Right lobe of liver (tissue), 6 donors: ENCODE data around the gene SHISA7. TPM values are rescaled to one million over a fixed set of nuclear protein-coding genes. Genes with fewer than 3 reads are reported as not detected.

Experiments
- ATAC-seq, 4 donors: fragments of 200-7000 bp; cut with Tn5 transposase; one replicate each; pipeline ENCODE4 v1.9.1; 2020; ENCODE audit warnings: mild to moderate bottlenecking in 4 of 4, moderate library complexity in 4 of 4
- DNase-seq, 3 donors: peaks; one replicate each; pipeline ENCODE4 v3.0.0-alpha.2; 2020
- H3K27ac ChIP-seq, 3 donors: fragments of 200-600 bp; one replicate each; pipeline ENCODE4 v1.8.0; 2022
- H3K27me3 ChIP-seq, 2 donors: fragments of 200-600 bp; one replicate each; pipeline ENCODE4 v1.8.0; 2022
- H3K36me3 ChIP-seq, 4 donors: fragments of 200-600 bp; sonication (generic) in 1 of 4; one replicate each; pipeline versions ENCODE4 v1.5.1 to v1.8.0; 2017 to 2022; ENCODE audit warnings: control low read depth in 1 of 4
- H3K4me1 ChIP-seq, 4 donors: fragments of 200-600 bp; sonication (generic) in 1 of 4; one replicate each; pipeline versions ENCODE4 v1.5.1 to v1.8.0; 2017 to 2022; ENCODE audit warnings: control low read depth in 1 of 4
- H3K4me3 ChIP-seq, 3 donors: fragments of 200-600 bp; one replicate each; pipeline ENCODE4 v1.8.0; 2022
- H3K9me3 ChIP-seq, 4 donors: fragments of 200-600 bp; sonication (generic) in 1 of 4; one replicate each; pipeline versions ENCODE4 v1.5.1 to v1.8.0; 2017 to 2022; ENCODE audit warnings: control low read depth in 1 of 4
- POLR2A ChIP-seq: fragments of 450-650 bp; IDR thresholded peaks from one replicate; pipeline ENCODE4 v1.6.1; 2017; ENCODE audit warnings: antibody characterized with exemption, mild to moderate bottlenecking
- WGBS: methylation state at CpG from one replicate; pipeline ENCODE4 v1.1.6; 2018; ENCODE audit warnings: low coverage, low lambda C conversion rate; ENCODE audit not compliant: insufficient coverage; ENCODE audit errors: missing lambda C conversion rate; 5-methylcytosine and 5-hydroxymethylcytosine counted together
- intact Hi-C, 2 donors: fragments of 100-400 bp; cut with DNase I; formaldehyde crosslinking; loops; one replicate each; pipeline versions ENCODE4 v1.11.2 to v1.14.1; 2022
- total RNA-seq, 6 experiments: library from RNA; depleted of rRNA in 2 of 6; stranded (reverse); fragments of >200 nt in 2 of 6; fragmentation: NEBNext Ultra II Directional in 3 of 6; extraction: Animal tissue kit (Norgen Biotek cat#: 25700) in 3 of 6; gene quantifications; one replicate each; pipeline versions ENCODE4 v1.1.0 to v1.2.4, GENCODE V29; 2016 to 2023
- TF ChIP-seq, protein P1 (sequence below), 4 donors: fragments of 200-600 bp in 3 of 4; fragments of 450-650 bp in 1 of 4; IDR thresholded peaks; one replicate each; pipeline versions ENCODE4 v1.5.1 to v1.8.0; 2016 to 2022; ENCODE audit warnings: antibody characterized with exemption in 4 of 4, mild to moderate bottlenecking in 2 of 4
- donor health status: DM: no; HTN: yes; CAD: no.
- donor health status: DM: no; HTN: no; CAD: no.
- donor health status: DM: no; HTN: no; CAD: no.
- donor health status: DM: no; HTN: yes; CAD: no.
- donor health status: DM: no; HTN: yes; CAD: no.

Gene SHISA7
- total RNA-seq, 6 experiments from 2014 or later, result 0.04 TPM; not detected in 5

DNA sequence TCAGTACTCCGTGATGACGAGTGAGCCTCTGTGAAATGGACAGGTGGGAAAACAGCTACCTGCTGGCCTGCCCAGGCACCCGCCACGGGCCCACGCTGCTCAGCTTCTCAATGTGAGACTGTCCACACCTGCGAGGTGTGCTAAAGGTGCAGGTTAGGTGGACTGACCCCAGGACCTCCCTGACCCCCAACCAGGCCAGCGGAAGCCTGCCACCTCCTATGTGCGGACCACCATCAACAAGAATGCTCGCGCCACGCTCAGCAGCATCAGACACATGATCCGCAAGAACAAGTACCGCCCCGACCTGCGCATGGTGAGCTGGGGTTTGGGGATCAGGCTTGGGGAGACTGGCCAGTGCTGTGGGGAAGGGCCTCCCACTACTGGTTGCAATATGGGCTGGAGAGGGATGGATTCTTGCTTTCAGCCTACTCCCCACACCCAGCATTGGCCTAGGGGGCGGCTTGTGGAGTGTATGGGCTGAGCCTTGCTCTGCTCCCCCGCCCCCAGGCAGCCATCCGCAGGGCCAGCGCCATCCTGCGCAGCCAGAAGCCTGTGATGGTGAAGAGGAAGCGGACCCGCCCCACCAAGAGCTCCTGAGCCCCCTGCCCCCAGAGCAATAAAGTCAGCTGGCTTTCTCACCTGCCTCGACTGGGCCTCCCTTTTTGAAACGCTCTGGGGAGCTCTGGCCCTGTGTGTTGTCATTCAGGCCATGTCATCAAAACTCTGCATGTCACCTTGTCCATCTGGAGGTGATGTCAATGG lies 55.2 kb downstream of the SHISA7 start:
- H3K4me1 ChIP-seq, result peaks cover 0 to 33% (median 15%) of the 10 kb centered on the region in 4 donors
- no peaks in the 10 kb centered on the region for H3K27me3 ChIP-seq
- 37% methylated on average over 2 of the region's 24 CpGs for WGBS
- H3K36me3 ChIP-seq, result peaks cover 0 to 28% (median 11%) of the 10 kb centered on the region in 4 donors
- TF ChIP-seq POLR2A, result no peak
- TF ChIP-seq, protein P1, sequence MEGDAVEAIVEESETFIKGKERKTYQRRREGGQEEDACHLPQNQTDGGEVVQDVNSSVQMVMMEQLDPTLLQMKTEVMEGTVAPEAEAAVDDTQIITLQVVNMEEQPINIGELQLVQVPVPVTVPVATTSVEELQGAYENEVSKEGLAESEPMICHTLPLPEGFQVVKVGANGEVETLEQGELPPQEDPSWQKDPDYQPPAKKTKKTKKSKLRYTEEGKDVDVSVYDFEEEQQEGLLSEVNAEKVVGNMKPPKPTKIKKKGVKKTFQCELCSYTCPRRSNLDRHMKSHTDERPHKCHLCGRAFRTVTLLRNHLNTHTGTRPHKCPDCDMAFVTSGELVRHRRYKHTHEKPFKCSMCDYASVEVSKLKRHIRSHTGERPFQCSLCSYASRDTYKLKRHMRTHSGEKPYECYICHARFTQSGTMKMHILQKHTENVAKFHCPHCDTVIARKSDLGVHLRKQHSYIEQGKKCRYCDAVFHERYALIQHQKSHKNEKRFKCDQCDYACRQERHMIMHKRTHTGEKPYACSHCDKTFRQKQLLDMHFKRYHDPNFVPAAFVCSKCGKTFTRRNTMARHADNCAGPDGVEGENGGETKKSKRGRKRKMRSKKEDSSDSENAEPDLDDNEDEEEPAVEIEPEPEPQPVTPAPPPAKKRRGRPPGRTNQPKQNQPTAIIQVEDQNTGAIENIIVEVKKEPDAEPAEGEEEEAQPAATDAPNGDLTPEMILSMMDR (IDR thresholded peaks at IDR 0.05), result no peak
- H3K4me3 ChIP-seq, result no peak overlapping the region
- H3K9me3 ChIP-seq, result no peaks in the 10 kb centered on the region
- no peak overlapping the region for H3K27ac ChIP-seq
- intact Hi-C loops, result no loop called here
- DNase-seq, result no peak
- ATAC-seq, result no peak

DNA sequence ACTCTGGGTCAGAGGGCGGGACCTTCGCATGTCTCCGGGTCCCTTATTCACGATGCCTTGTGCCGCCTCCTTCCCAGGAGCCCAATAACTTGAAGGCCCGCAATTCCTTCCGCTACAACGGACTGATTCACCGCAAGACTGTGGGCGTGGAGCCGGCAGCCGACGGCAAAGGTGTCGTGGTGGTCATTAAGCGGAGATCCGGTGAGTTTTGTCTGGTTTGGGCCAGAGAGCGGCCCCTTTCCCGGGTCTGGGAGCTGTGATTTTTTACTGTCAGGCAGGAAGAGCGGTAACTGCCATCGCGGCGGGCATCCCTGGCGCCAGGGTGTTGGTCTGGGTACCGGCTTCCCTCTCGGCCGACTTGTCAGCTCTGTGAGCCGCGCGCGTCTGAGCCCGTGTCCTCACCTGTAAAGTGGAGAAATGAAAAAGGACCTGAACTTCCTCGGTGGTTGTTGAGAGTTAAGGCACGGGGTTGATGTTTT lies 56.6 kb downstream of the SHISA7 start:
- 9% methylated on average over 11 of the region's 33 CpGs for WGBS
- H3K36me3 ChIP-seq, result peaks cover 0 to 28% (median 11%) of the 10 kb centered on the region in 4 donors
- peak overlapping the region; percentile 89 to 96 (median 89) for H3K4me3 ChIP-seq
- peak in 1 of 3 donors; percentile 61 for DNase-seq
- TF ChIP-seq, protein P1 (IDR thresholded peaks at IDR 0.05), result no peak
- TF ChIP-seq POLR2A, result no peak
- intact Hi-C loops, result no loop called here
- no peaks in the 10 kb centered on the region for H3K27me3 ChIP-seq
- H3K9me3 ChIP-seq, result no peaks in the 10 kb centered on the region
- H3K27ac ChIP-seq, result peak overlapping the region; percentile 73 to 92 (median 79)
- peaks cover 0 to 34% (median 15%) of the 10 kb centered on the region in 4 donors for H3K4me1 ChIP-seq
- no peak for ATAC-seq

DNA sequence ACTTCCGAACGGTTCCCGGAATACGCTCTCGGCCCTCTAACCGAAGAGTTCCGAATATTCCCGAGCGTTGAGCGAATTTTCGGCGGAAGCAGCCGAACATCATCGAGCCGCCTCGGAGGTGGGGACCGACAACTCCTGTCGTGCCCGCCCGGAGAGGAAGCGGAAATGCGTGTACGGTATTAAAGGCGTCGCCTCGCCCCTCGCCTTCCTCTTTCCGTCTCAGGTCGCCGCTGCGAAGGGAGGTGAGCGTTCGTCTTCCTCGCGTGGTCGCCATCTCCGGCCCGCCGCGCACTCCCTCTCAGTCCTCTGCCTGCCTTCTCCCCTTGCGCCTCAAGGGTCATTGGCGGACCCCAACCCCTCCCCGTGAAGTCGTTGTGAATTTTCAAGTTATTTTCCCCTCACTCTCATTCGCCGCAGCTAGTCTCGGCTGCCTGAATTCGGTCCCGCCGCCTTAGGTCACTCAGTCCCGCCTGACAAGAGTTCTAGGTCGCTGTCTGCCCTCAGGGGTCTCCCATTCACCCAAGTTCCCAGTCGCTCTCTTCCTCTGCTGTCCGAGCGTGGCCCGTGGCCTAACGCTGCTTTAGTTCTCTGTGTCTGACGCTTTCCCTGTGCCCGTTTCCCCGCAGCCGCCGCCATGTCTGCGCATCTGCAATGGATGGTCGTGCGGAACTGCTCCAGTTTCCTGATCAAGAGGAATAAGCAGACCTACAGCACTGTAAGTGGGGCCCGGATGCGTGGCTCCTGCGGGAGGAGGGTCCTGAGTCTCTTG lies 57.2 kb downstream of the SHISA7 start, which contains the start of gene RPL28:
Gene RPL28 (plus strand): TSS at position 209 of the 769 bp plus-strand sequence. CDS start 426 bp downstream, at position 635.
- Histone ChIP-seq H3K27me3 (no peaks in the 10 kb centered on the region), H3K27ac (peak within 1 kb of the TSS; percentile 89 to 92 (median 90)), H3K36me3 (peaks cover 0 to 28% (median 11%) of the 10 kb centered on the region in 4 donors), H3K4me3 (peak within 1 kb of the TSS; percentile 89 to 96 (median 89)), H3K4me1 (peaks cover 0 to 34% (median 15%) of the 10 kb centered on the region in 4 donors), H3K9me3 (no peaks in the 10 kb centered on the region)
- DNase-seq (peak; percentile 97 to 98 (median 98)), ATAC-seq (peak; percentile 85 to 88 (median 86))
- TF ChIP-seq, protein P1 (IDR thresholded peaks at IDR 0.05), result no peak
- TF ChIP-seq POLR2A, result peak; percentile 98
- 0% methylated on average over 27 of the region's 68 CpGs for WGBS
- intact Hi-C loops, result no loop called here

DNA sequence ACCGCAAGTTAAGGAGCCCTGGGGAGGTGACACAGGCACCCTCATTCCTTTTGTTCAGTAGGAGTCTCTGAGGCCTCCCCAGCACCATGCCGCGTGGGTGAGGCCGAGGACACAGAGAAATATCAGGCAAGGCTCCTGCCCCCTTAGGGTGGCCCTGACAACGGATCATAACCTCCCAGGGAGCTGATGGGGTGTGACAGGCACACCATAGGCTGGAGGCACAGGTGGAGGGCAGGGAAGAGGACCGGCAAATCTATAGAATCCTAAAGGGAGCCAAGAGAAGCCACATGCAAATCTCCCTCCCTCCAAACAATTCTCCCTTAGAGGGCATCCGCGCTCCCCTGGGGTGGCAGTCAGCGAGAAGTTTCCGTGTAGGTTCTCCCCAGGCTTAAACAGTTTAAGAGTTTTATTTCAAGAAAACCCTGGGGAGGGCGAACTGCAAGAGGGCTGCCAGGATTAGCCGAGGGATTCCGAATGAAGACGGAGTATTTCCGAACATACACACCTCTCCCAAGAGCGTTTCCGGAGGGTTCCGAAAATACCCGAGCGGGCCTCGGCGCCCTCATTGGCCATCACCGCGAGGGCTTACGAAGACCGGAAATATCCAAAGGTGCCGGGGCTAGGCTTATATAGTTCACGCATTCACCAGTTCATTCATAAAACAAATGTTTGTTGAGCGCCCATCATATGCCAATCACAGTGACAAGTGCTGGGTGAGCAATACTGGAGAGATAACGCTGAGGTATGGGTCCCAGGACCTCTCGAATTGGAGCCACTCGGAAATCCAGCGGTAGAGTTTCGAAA lies 58.0 kb downstream of the SHISA7 start:
- no peaks in the 10 kb centered on the region for H3K27me3 ChIP-seq
- DNase-seq, result peak; percentile 95 to 97 (median 97)
- H3K27ac ChIP-seq, result peak overlapping the region; percentile 89 to 92 (median 90)
- ATAC-seq, result peak; percentile 81 to 83 (median 82)
- intact Hi-C loops, result no loop called here
- H3K36me3 ChIP-seq, result peaks cover 0 to 28% (median 11%) of the 10 kb centered on the region in 4 donors
- peaks cover 0 to 34% (median 15%) of the 10 kb centered on the region in 4 donors for H3K4me1 ChIP-seq
- no peaks in the 10 kb centered on the region for H3K9me3 ChIP-seq
- TF ChIP-seq, protein P1 (IDR thresholded peaks at IDR 0.05), result no peak
- TF ChIP-seq POLR2A, result no peak
- WGBS, result under 1% methylated on average over 24 of the region's 34 CpGs
- peak overlapping the region; percentile 89 to 96 (median 89) for H3K4me3 ChIP-seq
